GM19043 (cell line): ENCODE data around the gene BCL11B.

Experiments
- ATAC-seq: cut with Tn5 transposase; IDR thresholded peaks from one replicate; pipeline ENCODE4 v1.9.1; 2021; ENCODE audit warnings: low read depth; ENCODE audit not compliant: unreplicated experiment

The BCL11B gene

GRCh38 chr14:99125616-99126431 lies 146.2 kb downstream of the BCL11B start:
- no peak for ATAC-seq

- ATAC-seq: no peak
Measured at GRCh38 chr14:99125113-99125512, 146.9 kb downstream of the BCL11B start.

GRCh38 chr14:99124482-99125105 lies 147.4 kb downstream of the BCL11B start:
- no peak for ATAC-seq

- no peak for ATAC-seq
Measured at GRCh38 chr14:99123208-99123870, 148.7 kb downstream of the BCL11B start.

- ATAC-seq: no peak
Measured at GRCh38 chr14:99122521-99123125, 149.4 kb downstream of the BCL11B start.

- ATAC-seq: no peak
Measured at GRCh38 chr14:99121319-99121875, 150.6 kb downstream of the BCL11B start.

- ATAC-seq: no peak
Measured at GRCh38 chr14:99120526-99121318, 151.3 kb downstream of the BCL11B start.

- no peak for ATAC-seq
Measured at GRCh38 chr14:99119554-99120525, 152.2 kb downstream of the BCL11B start.
